ENCODE data around the gene FBXW12. TPM values are rescaled to one million over a fixed set of nuclear protein-coding genes. Genes with fewer than 3 reads are reported as not detected.
A peak's percentile ranks its signal among the peaks of the same experiment; 100 is the strongest.

Gene FBXW12
- total and polyA plus RNA-seq, 2 donors (not counting 3 experiments of a cell fraction or from before 2014, with no cell fraction given), result not detected

DNA sequence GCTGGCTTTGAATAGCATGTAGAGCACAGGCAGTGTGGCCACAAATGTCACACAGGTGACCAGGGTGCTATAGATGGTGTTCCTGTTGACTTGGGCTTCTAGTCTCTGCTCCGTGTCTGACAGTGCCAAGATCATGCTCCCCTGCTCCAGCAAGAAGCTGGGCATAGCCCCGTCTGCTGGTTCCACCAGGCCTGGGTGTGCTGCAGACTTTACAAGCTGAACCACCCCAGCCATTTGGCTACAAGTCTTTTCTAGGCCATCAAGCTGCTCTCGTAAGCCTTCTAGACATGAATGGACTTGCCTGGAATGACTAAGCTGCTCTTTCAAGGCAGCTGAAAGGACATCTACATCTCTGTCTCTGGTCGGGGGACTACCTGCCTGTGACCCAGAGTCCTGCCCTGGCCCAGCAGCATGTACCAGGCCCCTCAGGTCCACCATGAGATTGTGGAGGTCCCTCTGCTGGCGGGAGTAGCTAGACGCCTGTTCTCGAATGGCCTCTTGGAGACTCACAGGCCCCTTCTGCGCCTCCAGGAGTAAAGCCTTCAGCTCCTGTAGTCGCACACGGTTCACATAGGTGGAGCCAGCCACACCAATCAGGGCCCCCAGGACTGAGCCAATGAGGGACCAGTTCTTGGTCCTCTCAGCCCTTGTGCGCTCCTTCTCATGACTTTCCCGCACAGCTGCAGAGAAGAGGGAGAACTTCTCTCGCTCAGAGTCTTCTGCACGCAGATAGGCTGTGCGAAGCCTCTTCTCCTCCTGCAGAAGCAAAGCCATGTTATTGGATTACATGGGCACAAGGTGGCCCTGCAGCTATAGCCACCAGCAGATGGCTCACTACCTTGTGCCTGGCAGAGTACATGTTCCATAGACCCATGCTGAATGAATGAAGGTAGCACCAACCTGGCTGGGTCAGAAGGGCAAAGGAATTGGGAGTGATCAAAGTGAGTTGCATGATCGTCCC lies 60.7 kb downstream of the FBXW12 start:
- H3K36me3 ChIP-seq (ENCODE audit: control insufficient read depth in 2 of 2, extremely low read depth in 1 of 2, insufficient read depth in 2 of 2, low read length in 2 of 2), result peaks cover 0 to 9% of the 10 kb centered on the region in 2 experiments
- H3K4me2 ChIP-seq (ENCODE audit: insufficient read depth, low read length), result no peak overlapping the region
- dilution Hi-C loops (cut with MboI; ENCODE audit: extremely low pct_ligation_motif_present, low sequenced_read_pairs) (no loop called here), intact Hi-C loops (cut with micrococcal nuclease) (no loop called here)
- H3K4me3 ChIP-seq (replicated peaks in 1 of 3; ENCODE audit: insufficient read depth in 1 of 3, low read depth in 1 of 3, low read length in 3 of 3), result no peak overlapping the region
- H3K9me3 ChIP-seq (replicated peaks; ENCODE audit: control insufficient read depth, insufficient read depth, low read length), result no peaks in the 10 kb centered on the region
- H3K27ac ChIP-seq (ENCODE audit: insufficient read depth, low read depth, low read length), result no peak overlapping the region
- ChIA-PET POLR2A (no interaction called here), CTCF (interaction anchor here (0.7 to 10.4 kb wide), 9 partner anchors 8 to 238 kb away, joined by 3 to 723 read pairs (median 3); no protein-coding TSS in a partner anchor)
- TSS peak; percentile 8 for BruUV-seq (replicated peaks)
- no peak for FAIRE-seq
- TF ChIP-seq, protein P1, sequence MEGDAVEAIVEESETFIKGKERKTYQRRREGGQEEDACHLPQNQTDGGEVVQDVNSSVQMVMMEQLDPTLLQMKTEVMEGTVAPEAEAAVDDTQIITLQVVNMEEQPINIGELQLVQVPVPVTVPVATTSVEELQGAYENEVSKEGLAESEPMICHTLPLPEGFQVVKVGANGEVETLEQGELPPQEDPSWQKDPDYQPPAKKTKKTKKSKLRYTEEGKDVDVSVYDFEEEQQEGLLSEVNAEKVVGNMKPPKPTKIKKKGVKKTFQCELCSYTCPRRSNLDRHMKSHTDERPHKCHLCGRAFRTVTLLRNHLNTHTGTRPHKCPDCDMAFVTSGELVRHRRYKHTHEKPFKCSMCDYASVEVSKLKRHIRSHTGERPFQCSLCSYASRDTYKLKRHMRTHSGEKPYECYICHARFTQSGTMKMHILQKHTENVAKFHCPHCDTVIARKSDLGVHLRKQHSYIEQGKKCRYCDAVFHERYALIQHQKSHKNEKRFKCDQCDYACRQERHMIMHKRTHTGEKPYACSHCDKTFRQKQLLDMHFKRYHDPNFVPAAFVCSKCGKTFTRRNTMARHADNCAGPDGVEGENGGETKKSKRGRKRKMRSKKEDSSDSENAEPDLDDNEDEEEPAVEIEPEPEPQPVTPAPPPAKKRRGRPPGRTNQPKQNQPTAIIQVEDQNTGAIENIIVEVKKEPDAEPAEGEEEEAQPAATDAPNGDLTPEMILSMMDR (IDR thresholded peaks at IDR 0.05; ENCODE audit: extremely low read depth in 1 of 2, insufficient read depth in 1 of 2, low read depth in 1 of 2, low read length in 2 of 2), result peak in 1 of 2 donors; percentile 16
- TF ChIP-seq FOS (IDR thresholded peaks at IDR 0.05; ENCODE audit: borderline replicate concordance, insufficient read depth, low read length), result no peak
- TF ChIP-seq POLR2AphosphoS5 (IDR thresholded peaks at IDR 0.05; ENCODE audit: insufficient read depth, low read depth, low read length), result no peak
- TF ChIP-seq JUN (IDR thresholded peaks at IDR 0.05; ENCODE audit: borderline replicate concordance, insufficient read depth, insufficient read length, low read depth), result no peak
- TF ChIP-seq MYC (IDR thresholded peaks at IDR 0.05; ENCODE audit: low read depth, low read length), result no peak
- H4K20me1 ChIP-seq (replicated peaks; ENCODE audit: control insufficient read depth, extremely low read depth, insufficient read depth, low read length), result no peaks in the 10 kb centered on the region
- peaks cover 14% of the 10 kb centered on the region for H3K4me1 ChIP-seq (ENCODE audit: control insufficient read depth, extremely low read depth, insufficient read depth, low read length)
- DNase-seq (ENCODE audit: low read depth, low spot score), result no peak
- no peaks in the 10 kb centered on the region for H3K9me1 ChIP-seq (replicated peaks; ENCODE audit: control insufficient read depth, extremely low read depth, insufficient read depth, low read length)
- no peaks in the 10 kb centered on the region for H3K79me2 ChIP-seq (ENCODE audit: control insufficient read depth, insufficient read depth, low read length)
- H3K27me3 ChIP-seq (ENCODE audit: control insufficient read depth in 2 of 2, insufficient read depth in 2 of 2, low read length in 2 of 2), result no peaks in the 10 kb centered on the region
- no peak overlapping the region for H2AFZ ChIP-seq (ENCODE audit: low read depth, low read length)
- no peak overlapping the region for H3K9ac ChIP-seq (replicated peaks; ENCODE audit: extremely low read depth, insufficient read depth, low read length)
